ENCODE data around the gene FAM168B. TPM values are rescaled to one million over a fixed set of nuclear protein-coding genes. Genes with fewer than 3 reads are reported as not detected.

Gene FAM168B
- total RNA-seq, 2 donors from 2014 or later: 97.8 to 124 TPM

GRCh38 chr2:131041402-131042147, 51.7 kb downstream of the FAM168B start:
- DNase-seq (ENCODE audit: low spot score): peak; percentile 49
- Histone ChIP-seq H3K36me3 (peaks cover 3% of the 10 kb centered on the region), H3K9me3 (no peaks in the 10 kb centered on the region), H3K4me3 (no peak overlapping the region), H3K4me1 (peaks cover 0 to 11% of the 10 kb centered on the region in 2 donors), H3K27ac (no peak overlapping the region), H3K27me3 (no peaks in the 10 kb centered on the region)
- TF ChIP-seq CTCF (IDR thresholded peaks at IDR 0.05): no peak

GRCh38 chr2:131040661-131041401, 52.4 kb downstream of the FAM168B start:
- Histone ChIP-seq H3K9me3 (no peaks in the 10 kb centered on the region), H3K27ac (no peak overlapping the region), H3K27me3 (no peaks in the 10 kb centered on the region), H3K36me3 (no peaks in the 10 kb centered on the region), H3K4me3 (no peak overlapping the region), H3K4me1 (peaks cover 0 to 11% of the 10 kb centered on the region in 2 donors)
- peak; percentile 50 for DNase-seq (ENCODE audit: low spot score)
- TF ChIP-seq CTCF (IDR thresholded peaks at IDR 0.05): no peak

- peak; percentile 53 for DNase-seq (ENCODE audit: low spot score)
Measured at GRCh38 chr2:131039908-131040660, 53.2 kb downstream of the FAM168B start.

GRCh38 chr2:131039535-131039907, 53.7 kb downstream of the FAM168B start:
- H3K36me3 ChIP-seq: no peaks in the 10 kb centered on the region
- H3K27me3 ChIP-seq: no peaks in the 10 kb centered on the region
- no peak for TF ChIP-seq CTCF (IDR thresholded peaks at IDR 0.05)
- H3K27ac ChIP-seq: no peak overlapping the region
- DNase-seq (ENCODE audit: low spot score): peak; percentile 16
- H3K9me3 ChIP-seq: no peaks in the 10 kb centered on the region
- H3K4me3 ChIP-seq: peak overlapping the region in 1 of 2 donors; percentile 27
- H3K4me1 ChIP-seq: peaks cover 0 to 17% of the 10 kb centered on the region in 2 donors

More at GRCh38 chr2:131039908-131040660, 53.2 kb downstream of the FAM168B start:
- no peaks in the 10 kb centered on the region for H3K27me3 ChIP-seq
- peak overlapping the region in 1 of 2 donors; percentile 27 for H3K4me3 ChIP-seq
- no peaks in the 10 kb centered on the region for H3K9me3 ChIP-seq
- no peaks in the 10 kb centered on the region for H3K36me3 ChIP-seq
- peaks cover 0 to 16% of the 10 kb centered on the region in 2 donors for H3K4me1 ChIP-seq
- TF ChIP-seq CTCF (IDR thresholded peaks at IDR 0.05): no peak
- H3K27ac ChIP-seq: no peak overlapping the region

- H3K4me1 ChIP-seq: peaks cover 0 to 20% of the 10 kb centered on the region in 2 donors
- no peaks in the 10 kb centered on the region for H3K9me3 ChIP-seq
- H3K27me3 ChIP-seq: no peaks in the 10 kb centered on the region
- H3K4me3 ChIP-seq: no peak overlapping the region
- no peak for TF ChIP-seq CTCF (IDR thresholded peaks at IDR 0.05)
- peak; percentile 44 for DNase-seq (ENCODE audit: low spot score)
- no peak overlapping the region for H3K27ac ChIP-seq
- H3K36me3 ChIP-seq: no peaks in the 10 kb centered on the region
Measured at GRCh38 chr2:131039101-131039440, 54.2 kb downstream of the FAM168B start.
